Activated CD4-positive, alpha-beta T cell treated with anti-CD3 and anti-CD28 coated beads for 1 hour (primary cell): Measurements from ENCODE around the gene PRKCB.
A peak's percentile ranks its signal among the peaks of the same experiment; 100 is the strongest.
"Not testable (repeated sequence)": the region's sequence is repeated elsewhere in the genome, so short reads cannot be mapped to it uniquely, and the experiment has no call there.

Experiments
- DNase-seq: peaks from one replicate; pipeline ENCODE4 v3.0.0-alpha.2; 2020

The PRKCB gene

GRCh38 chr16:24188751-24189318 lies 353.1 kb downstream of the PRKCB start:
- no peak for DNase-seq

- no peak for DNase-seq
Measured at GRCh38 chr16:24189941-24190340, 354.2 kb downstream of the PRKCB start.

GRCh38 chr16:24191876-24192402 lies 356.2 kb downstream of the PRKCB start:
- no peak for DNase-seq

- DNase-seq: no peak
Measured at GRCh38 chr16:24195221-24195620, 359.4 kb downstream of the PRKCB start.

GRCh38 chr16:24198807-24199533 lies 363.2 kb downstream of the PRKCB start:
- no peak for DNase-seq

GRCh38 chr16:24203675-24204074 lies 367.9 kb downstream of the PRKCB start:
- DNase-seq: no peak

- no peak for DNase-seq
Measured at GRCh38 chr16:24204150-24204665, 368.4 kb downstream of the PRKCB start.

- no peak for DNase-seq
Measured at GRCh38 chr16:24206926-24207325, 371.1 kb downstream of the PRKCB start.

- no peak for DNase-seq
Measured at GRCh38 chr16:24208710-24209109, 372.9 kb downstream of the PRKCB start.

GRCh38 chr16:24214992-24215391 lies 379.2 kb downstream of the PRKCB start:
- no peak for DNase-seq

GRCh38 chr16:24216961-24217360 lies 381.2 kb downstream of the PRKCB start:
- DNase-seq: no peak

- no peak for DNase-seq
Measured at GRCh38 chr16:24217461-24217860, 381.7 kb downstream of the PRKCB start.

- DNase-seq: no peak
Measured at GRCh38 chr16:24218299-24218698, 382.5 kb downstream of the PRKCB start.

- no peak for DNase-seq
Measured at GRCh38 chr16:24221219-24221618, 385.4 kb downstream of the PRKCB start.

GRCh38 chr16:24228514-24228913 lies 392.7 kb downstream of the PRKCB start:
- no peak for DNase-seq

- no peak for DNase-seq
Measured at GRCh38 chr16:24232936-24233335, 397.2 kb downstream of the PRKCB start.

- DNase-seq: no peak
Measured at GRCh38 chr16:24234737-24235136, 399.0 kb downstream of the PRKCB start.

- no peak for DNase-seq
Measured at GRCh38 chr16:24235806-24236205, 400.0 kb downstream of the PRKCB start.

GRCh38 chr16:24238846-24239245 lies 403.1 kb downstream of the PRKCB start:
- DNase-seq: not testable (repeated sequence)

GRCh38 chr16:24246911-24247607 lies 411.3 kb downstream of the PRKCB start:
- no peak for DNase-seq

- no peak for DNase-seq
Measured at GRCh38 chr16:24253192-24253591, 417.4 kb downstream of the PRKCB start.

- peak; percentile 10 for DNase-seq
Measured at GRCh38 chr16:24255456-24256371, 419.9 kb downstream of the PRKCB start, which contains the start of gene CACNG3. CACNG3 (plus strand) TSS chr16:24256335; CDS start chr16:24256755, 420 bp downstream.
